Psoas muscle (tissue), 8 donors: Measurements from ENCODE around the gene MTA3. TPM values are rescaled to one million over a fixed set of nuclear protein-coding genes. Genes with fewer than 3 reads are reported as not detected.

Source experiments
- ATAC-seq, 4 donors: fragments of 200-7000 bp; cut with Tn5 transposase; one replicate each; pipeline ENCODE4 v1.9.1; 2020; ENCODE audit warnings: moderate library complexity in 3 of 4, mild to moderate bottlenecking in 2 of 4
- DNase-seq, 2 donors: peaks; one replicate each; pipeline ENCODE4 v3.0.0-alpha.2; 2020
- H3K27ac ChIP-seq: fragments of 200-600 bp; one replicate; pipeline ENCODE4 v1.8.0; 2022
- H3K27me3 ChIP-seq, 3 donors: fragments of 200-600 bp in 1 of 3; one replicate each; pipeline versions ENCODE4 v1.6.1 to v1.8.0; 2013 to 2022; ENCODE audit warnings: low read length in 2 of 3, mild to moderate bottlenecking in 2 of 3, moderate library complexity in 1 of 3; ENCODE audit not compliant: insufficient read depth in 3 of 3
- H3K36me3 ChIP-seq, 2 donors: fragments of 200-600 bp in 1 of 2; one replicate each; pipeline versions ENCODE4 v1.6.1 to v1.8.0; 2013 to 2022; ENCODE audit warnings: low read depth in 1 of 2, mild to moderate bottlenecking in 1 of 2, moderate library complexity in 1 of 2; ENCODE audit not compliant: insufficient read depth in 1 of 2
- H3K4me1 ChIP-seq: fragments of 200-600 bp; one replicate; pipeline ENCODE4 v1.8.0; 2022
- H3K4me3 ChIP-seq: fragments of 200-600 bp; one replicate; pipeline ENCODE4 v1.8.0; 2022; ENCODE audit warnings: mild to moderate bottlenecking
- H3K9me3 ChIP-seq: fragments of 200-600 bp; one replicate; pipeline ENCODE4 v1.8.0; 2022
- WGBS, 3 donors: extraction: QIAGEN DNeasy Blood & Tissue Kit; methylation state at CpG; one replicate each; pipeline versions ENCODE4 v1.1.6 to v1.1.7; 2013; 5-methylcytosine and 5-hydroxymethylcytosine counted together
- intact Hi-C, 2 donors: fragments of 100-400 bp; cut with DNase I; formaldehyde crosslinking; loops; one replicate each; pipeline versions ENCODE4 v1.11.0 to v1.14.2; 2022
- polyA plus RNA-seq, 3 donors: library from polyadenylated mRNA; stranded (reverse); fragments of 200-250 nt; gene quantifications; one replicate each; pipeline ENCODE4 v1.2.3, GENCODE V29; 2013
- total RNA-seq, 4 donors: library from RNA; stranded (reverse); fragmentation: NEBNext Ultra II Directional in 2 of 4; extraction: Animal tissue kit (Norgen Biotek cat#: 25700) in 2 of 4; gene quantifications; one replicate each; pipeline versions ENCODE4 v1.2.1 to v1.2.4, GENCODE V29; 2021 to 2023
- TF ChIP-seq, protein P1 (sequence below): fragments of 200-600 bp; IDR thresholded peaks from one replicate; pipeline ENCODE4 v1.8.0; 2022; ENCODE audit warnings: antibody characterized with exemption
- donor health status: healthy with polysubstance abuse.
- donor health status: DM: no; HTN: no; CAD: no; lungs with moderate emphysema.
- donor health status: Bipolar disorder and iron deficiency.
- donor health status: healthy.
- donor health status: DM: yes; HTN: yes; CAD: no.
- donor health status: DM: no; HTN: no; CAD: no.
- donor health status: DM: no; HTN: no; CAD: no.
- donor health status: DM: yes; HTN: yes; CAD: no.

MTA3 gene
- total and polyA plus RNA-seq, 7 donors, result 5.3 to 19.8 (median 10.7) TPM

DNA sequence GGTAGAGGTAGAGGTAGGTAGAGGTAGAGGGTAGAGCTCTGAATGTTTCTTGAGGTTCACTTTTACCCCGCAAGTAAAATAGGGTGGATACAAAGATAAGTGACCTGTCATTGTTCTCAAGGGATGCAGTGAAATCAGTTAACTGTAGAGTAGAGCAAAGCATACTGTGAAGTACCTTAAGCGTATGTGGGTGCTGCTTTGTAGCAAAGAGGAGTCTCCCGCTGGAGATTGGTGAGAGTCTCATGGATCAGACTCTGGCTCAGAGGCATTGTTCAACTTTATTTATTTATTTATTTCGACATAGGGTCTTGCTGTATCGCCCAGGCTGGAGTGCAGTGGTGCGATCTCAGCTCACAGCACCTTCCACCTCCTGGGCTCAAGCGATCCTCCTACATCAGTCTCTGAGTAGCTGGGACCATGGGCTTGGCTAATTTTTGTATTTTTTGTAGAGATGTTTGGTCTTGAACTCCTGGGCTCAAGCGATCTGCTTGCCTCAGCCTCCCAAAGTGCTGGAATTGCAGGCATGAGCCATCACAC is 38.7 kb downstream of the MTA3 start:
- DNase-seq, result no peak
- no peaks in the 10 kb centered on the region for H3K9me3 ChIP-seq
- TF ChIP-seq, protein P1, sequence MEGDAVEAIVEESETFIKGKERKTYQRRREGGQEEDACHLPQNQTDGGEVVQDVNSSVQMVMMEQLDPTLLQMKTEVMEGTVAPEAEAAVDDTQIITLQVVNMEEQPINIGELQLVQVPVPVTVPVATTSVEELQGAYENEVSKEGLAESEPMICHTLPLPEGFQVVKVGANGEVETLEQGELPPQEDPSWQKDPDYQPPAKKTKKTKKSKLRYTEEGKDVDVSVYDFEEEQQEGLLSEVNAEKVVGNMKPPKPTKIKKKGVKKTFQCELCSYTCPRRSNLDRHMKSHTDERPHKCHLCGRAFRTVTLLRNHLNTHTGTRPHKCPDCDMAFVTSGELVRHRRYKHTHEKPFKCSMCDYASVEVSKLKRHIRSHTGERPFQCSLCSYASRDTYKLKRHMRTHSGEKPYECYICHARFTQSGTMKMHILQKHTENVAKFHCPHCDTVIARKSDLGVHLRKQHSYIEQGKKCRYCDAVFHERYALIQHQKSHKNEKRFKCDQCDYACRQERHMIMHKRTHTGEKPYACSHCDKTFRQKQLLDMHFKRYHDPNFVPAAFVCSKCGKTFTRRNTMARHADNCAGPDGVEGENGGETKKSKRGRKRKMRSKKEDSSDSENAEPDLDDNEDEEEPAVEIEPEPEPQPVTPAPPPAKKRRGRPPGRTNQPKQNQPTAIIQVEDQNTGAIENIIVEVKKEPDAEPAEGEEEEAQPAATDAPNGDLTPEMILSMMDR, result no peak
- H3K4me1 ChIP-seq, result no peaks in the 10 kb centered on the region
- H3K36me3 ChIP-seq, result peaks cover 0 to 23% of the 10 kb centered on the region in 2 donors
- 74 to 96% (median 87%) methylated on average over 8 of the region's 8 CpGs for WGBS, 3 donors
- intact Hi-C loops, result no loop called here
- no peaks in the 10 kb centered on the region for H3K27me3 ChIP-seq
- no peak overlapping the region for H3K4me3 ChIP-seq
- no peak overlapping the region for H3K27ac ChIP-seq
- ATAC-seq, result no peak

DNA sequence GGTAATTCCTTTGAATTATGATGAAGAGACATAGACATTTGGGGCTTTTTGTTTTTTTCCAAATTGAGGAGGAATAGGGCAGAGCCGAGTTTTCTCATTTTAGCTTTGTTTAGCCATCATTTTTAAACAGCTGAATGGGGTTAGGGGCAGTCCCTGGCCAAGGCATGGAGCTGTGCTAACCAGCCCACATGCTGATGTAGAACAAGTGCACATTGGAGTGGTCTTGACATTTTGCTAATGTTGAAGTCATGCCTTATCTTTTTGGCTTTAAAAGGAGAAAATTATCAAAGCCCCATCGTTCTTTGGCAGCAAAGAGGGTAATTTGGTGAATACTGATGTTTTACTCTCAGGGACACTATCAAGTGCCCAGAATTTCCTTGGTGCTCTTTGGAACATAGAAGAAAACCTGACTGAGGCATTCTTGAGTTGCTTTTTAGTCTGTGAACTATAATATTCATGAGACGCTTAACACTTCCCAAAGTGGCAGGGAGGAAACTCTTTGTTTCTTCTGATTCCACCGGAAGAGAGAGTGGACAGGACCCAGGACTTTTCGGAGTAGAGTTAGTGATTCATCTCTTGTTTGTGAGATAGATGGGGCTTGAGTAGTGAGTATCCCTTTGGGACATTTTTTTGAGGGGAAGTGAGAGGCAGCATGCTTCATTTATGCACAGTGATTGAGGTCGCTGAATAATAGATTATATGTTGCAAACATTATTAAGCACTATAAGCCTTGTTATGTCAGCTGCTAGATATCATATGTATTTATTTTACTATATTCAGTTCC is 45.0 kb downstream of the MTA3 start:
- peaks cover 0 to 38% of the 10 kb centered on the region in 2 donors for H3K36me3 ChIP-seq
- intact Hi-C loops, result no loop called here

DNA sequence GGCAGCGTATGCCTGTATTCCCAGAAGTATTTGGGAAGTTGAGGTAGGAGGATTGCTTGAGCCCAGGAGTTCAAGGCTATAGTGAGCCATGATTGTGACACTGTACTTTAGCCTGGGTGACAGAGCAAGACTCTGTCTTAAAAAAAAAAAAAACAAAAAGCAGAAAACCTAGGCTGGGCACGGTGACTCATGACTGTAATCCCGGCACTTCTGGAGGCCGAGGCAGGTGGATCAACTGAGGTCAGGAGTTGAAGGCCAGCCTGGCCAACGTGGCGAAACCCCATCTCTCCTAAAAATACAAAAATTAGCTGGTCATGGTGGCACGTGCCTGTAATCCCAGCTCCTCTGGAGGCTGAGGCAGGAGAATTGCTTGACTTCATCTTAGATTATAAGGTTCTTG is 46.4 kb downstream of the MTA3 start:
- no peak for DNase-seq
- 55 to 79% (median 64%) methylated on average over 7 of the region's 7 CpGs for WGBS, 3 donors
- no peaks in the 10 kb centered on the region for H3K27me3 ChIP-seq
- ATAC-seq, result peak in 3 of 4 donors; percentile 53 to 57 (median 54)
- no peak overlapping the region for H3K4me3 ChIP-seq
- no peaks in the 10 kb centered on the region for H3K4me1 ChIP-seq
- H3K27ac ChIP-seq, result no peak overlapping the region
- H3K9me3 ChIP-seq, result no peaks in the 10 kb centered on the region
- TF ChIP-seq, protein P1, result no peak
- H3K36me3 ChIP-seq, result peaks cover 0 to 30% of the 10 kb centered on the region in 2 donors
- intact Hi-C loops, result no loop called here

More for the DNA sequence above, 45.0 kb downstream of the MTA3 start:
- Histone ChIP-seq H3K4me1 (no peaks in the 10 kb centered on the region), H3K4me3 (no peak overlapping the region), H3K27ac (no peak overlapping the region), H3K27me3 (no peaks in the 10 kb centered on the region), H3K9me3 (no peaks in the 10 kb centered on the region)
- TF ChIP-seq, protein P1, result no peak
- WGBS, 3 donors, result 74 to 81% (median 81%) methylated on average over 6 of the region's 6 CpGs
- DNase-seq (no peak), ATAC-seq (no peak)

DNA sequence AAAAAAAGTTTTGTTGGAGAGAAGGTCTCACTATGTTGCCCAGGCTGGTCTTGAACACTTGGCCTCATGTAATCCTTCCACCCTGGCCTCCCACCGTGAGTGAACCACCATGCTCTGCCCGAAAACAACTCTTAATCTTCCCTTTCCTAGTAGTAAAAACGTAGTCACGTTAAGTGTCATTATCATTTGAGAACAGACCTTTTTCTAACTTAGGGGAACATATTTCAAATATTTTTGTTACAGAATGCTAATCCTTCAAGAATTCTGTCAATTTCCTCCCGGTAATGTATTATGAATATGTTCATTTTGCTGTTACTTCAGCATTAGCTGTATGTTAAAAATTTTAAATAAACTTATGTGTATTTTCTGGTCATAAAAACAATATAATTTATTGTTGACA is 49.7 kb downstream of the MTA3 start:
- no peak for ATAC-seq
- no peaks in the 10 kb centered on the region for H3K4me1 ChIP-seq
- DNase-seq, result no peak
- peaks cover 4 to 13% of the 10 kb centered on the region in 2 donors for H3K36me3 ChIP-seq
- H3K9me3 ChIP-seq, result no peaks in the 10 kb centered on the region
- intact Hi-C loops, result no loop called here
- H3K4me3 ChIP-seq, result no peak overlapping the region
- no peak overlapping the region for H3K27ac ChIP-seq
- TF ChIP-seq, protein P1, result no peak
- H3K27me3 ChIP-seq, result no peaks in the 10 kb centered on the region
- 89 to 94% (median 91%) methylated on average over 5 of the region's 5 CpGs for WGBS, 3 donors
